NCI-H748 (cell line): ENCODE results near the gene AGT.
"Not testable (repeated sequence)": the region's sequence is repeated elsewhere in the genome, so short reads cannot be mapped to it uniquely, and the experiment has no call there.

Experiments used
- DNase-seq: peaks from one replicate; lab custom pipeline; 2025; ENCODE audit not compliant: unreplicated experiment; lab: John Stamatoyannopoulos, UW

The AGT gene

GRCh38 chr1:230707732-230708630, 5.9 kb downstream of the AGT start:
- DNase-seq, result no peak

GRCh38 chr1:230706887-230707731, 6.8 kb downstream of the AGT start:
- no peak for DNase-seq

- DNase-seq, result no peak
These were observed 7.8 kb downstream of the AGT start for GRCh38 chr1:230706020-230706699.

- no peak for DNase-seq
These were observed 8.5 kb downstream of the AGT start for GRCh38 chr1:230705289-230706019.

- DNase-seq, result no peak
These were observed 9.1 kb downstream of the AGT start for GRCh38 chr1:230704830-230705229.

- DNase-seq, result no peak
These were observed 10.1 kb downstream of the AGT start for GRCh38 chr1:230703679-230704385.

GRCh38 chr1:230702934-230703678, 10.8 kb downstream of the AGT start:
- peak; percentile 6 for DNase-seq

- DNase-seq, result no peak
These were observed 11.8 kb downstream of the AGT start for GRCh38 chr1:230701895-230702768.

- no peak for DNase-seq
These were observed 12.5 kb downstream of the AGT start for GRCh38 chr1:230701434-230701833.

- DNase-seq, result no peak
These were observed 13.8 kb downstream of the AGT start for GRCh38 chr1:230700132-230700531.

GRCh38 chr1:230699716-230700115, 14.2 kb downstream of the AGT start:
- no peak for DNase-seq

- not testable (repeated sequence) for DNase-seq
These were observed 15.0 kb downstream of the AGT start for GRCh38 chr1:230698964-230699363.

GRCh38 chr1:230698130-230698529, 15.8 kb downstream of the AGT start:
- no peak for DNase-seq

- no peak for DNase-seq
These were observed 17.0 kb downstream of the AGT start for GRCh38 chr1:230696722-230697437.

GRCh38 chr1:230696218-230696617, 17.7 kb downstream of the AGT start:
- DNase-seq, result no peak

GRCh38 chr1:230694991-230695390, 18.9 kb downstream of the AGT start:
- DNase-seq, result no peak

- no peak for DNase-seq
These were observed 19.5 kb downstream of the AGT start for GRCh38 chr1:230694464-230694863.

GRCh38 chr1:230693777-230694176, 20.1 kb downstream of the AGT start:
- no peak for DNase-seq
